GM18951 (cell line): ENCODE measurements around the gene SLC4A2.

Experiments used
- POLR2A ChIP-seq: IDR thresholded peaks from 4 replicates; pipeline ENCODE4 v1.6.1; 2011; ENCODE audit warnings: mild to moderate bottlenecking; ENCODE audit not compliant: insufficient read length, insufficient read depth; ENCODE audit errors: extremely low read depth
- in situ Hi-C: fragments of 300-500 bp; cut with MboI; formaldehyde crosslinking; loops from one replicate; pipeline ENCODE4 v1.12.0; 2022; ENCODE audit warnings: low sequenced_read_pairs, mixed read lengths, inconsistent platforms; ENCODE audit not compliant: unreplicated experiment

Gene SLC4A2

GRCh38 chr7:151069841-151070573, 10.6 kb downstream of the SLC4A2 start:
- TF ChIP-seq POLR2A, result no peak
- in situ Hi-C loops, result no loop called here

- TF ChIP-seq POLR2A, result no peak
Measured at GRCh38 chr7:151070574-151070960, 11.2 kb downstream of the SLC4A2 start.

GRCh38 chr7:151071032-151071866, 11.9 kb downstream of the SLC4A2 start:
- no peak for TF ChIP-seq POLR2A
- in situ Hi-C loops, result no loop called here

More at GRCh38 chr7:151070574-151070960, 11.2 kb downstream of the SLC4A2 start:
- in situ Hi-C loops, result no loop called here

- TF ChIP-seq POLR2A, result no peak
- in situ Hi-C loops, result no loop called here
Measured at GRCh38 chr7:151073990-151074389, 14.6 kb downstream of the SLC4A2 start.

GRCh38 chr7:151074817-151075661, 15.7 kb downstream of the SLC4A2 start:
- no peak for TF ChIP-seq POLR2A
- in situ Hi-C loops, result no loop called here

GRCh38 chr7:151075662-151075971, 16.2 kb downstream of the SLC4A2 start:
- TF ChIP-seq POLR2A, result no peak

GRCh38 chr7:151075978-151076426, 16.6 kb downstream of the SLC4A2 start:
- TF ChIP-seq POLR2A, result peak; percentile 7
- in situ Hi-C loops, result no loop called here

More at GRCh38 chr7:151075662-151075971, 16.2 kb downstream of the SLC4A2 start:
- in situ Hi-C loops, result no loop called here

GRCh38 chr7:151076863-151077704, 17.7 kb downstream of the SLC4A2 start:
- TF ChIP-seq POLR2A, result no peak
- in situ Hi-C loops, result no loop called here

GRCh38 chr7:151077705-151078232, 18.4 kb downstream of the SLC4A2 start:
- in situ Hi-C loops, result no loop called here

GRCh38 chr7:151078233-151079040, 19.0 kb downstream of the SLC4A2 start:
- in situ Hi-C loops, result no loop called here
- TF ChIP-seq POLR2A, result no peak

More at GRCh38 chr7:151077705-151078232, 18.4 kb downstream of the SLC4A2 start:
- peak; percentile 12 for TF ChIP-seq POLR2A

- no peak for TF ChIP-seq POLR2A
- in situ Hi-C loops, result no loop called here
Measured at GRCh38 chr7:151079199-151079910, 20.0 kb downstream of the SLC4A2 start.

- TF ChIP-seq POLR2A, result no peak
- in situ Hi-C loops, result no loop called here
Measured at GRCh38 chr7:151080067-151080521, 20.7 kb downstream of the SLC4A2 start.
